SK-N-SH (cell line): ENCODE results near the gene CADPS2. TPM values are rescaled to one million over a fixed set of nuclear protein-coding genes. Genes with fewer than 3 reads are reported as not detected.

ENCODE experiments used
- CTCF ChIA-PET: fragments of 300-600, 350-600 bp; formaldehyde crosslinking; extraction: SDS; loops from one replicate; lab custom pipeline; 2021; lab: Yijun Ruan, JAX
- POLR2A ChIA-PET: fragments of 350-600 bp; sonication (Branson Sonifier 250); formaldehyde crosslinking; extraction: SDS; loops from one replicate; lab custom pipeline; 2020; ENCODE audit warnings: antibody characterized with exemption, inconsistent platforms; lab: Yijun Ruan, JAX
- DNase-seq: peaks from one replicate; pipeline ENCODE4 v3.0.0; 2012
- H2AFZ ChIP-seq: fragments of 200-600 bp; sonication (generic); 2 replicates; pipeline ENCODE4 v1.8.1; 2016; ENCODE audit warnings: antibody characterized with exemption, mild to moderate bottlenecking, low read depth
- H3F3A ChIP-seq: fragments of 200-600 bp; sonication (generic); replicated peaks from 2 replicates; pipeline ENCODE3; 2016; ENCODE audit warnings: antibody characterized with exemption, mild to moderate bottlenecking; ENCODE audit not compliant: insufficient read depth
- H3K27ac ChIP-seq, 2 experiments: fragments of 200-500 bp in 1 of 2; fragments of 200-600 bp in 1 of 2; sonication (Bioruptor generic) in 1 of 2; sonication (generic), shearing (Covaris generic) in 1 of 2; 2 replicates each; pipeline versions ENCODE4 v1.5.1 to v1.6.1; 2014 to 2016; ENCODE audit warnings: low read depth in 2 of 2, inconsistent platforms in 1 of 2, low read length in 1 of 2, mild to moderate bottlenecking in 1 of 2, mixed read lengths in 1 of 2
- H3K27me3 ChIP-seq: fragments of 200-600 bp; sonication (generic), shearing (Covaris generic); 2 replicates; pipeline ENCODE4 v1.6.1; 2016; ENCODE audit warnings: mixed run types; ENCODE audit not compliant: insufficient read depth
- H3K36me3 ChIP-seq, 2 experiments: fragments of 200-500 bp in 1 of 2; fragments of 200-600 bp in 1 of 2; sonication (Bioruptor generic) in 1 of 2; sonication (generic) in 1 of 2; replicated peaks in 1 of 2; 2 replicates each; pipeline versions ENCODE3 to v1.5.1; 2014 to 2016; ENCODE audit warnings: low read length in 1 of 2, mild to moderate bottlenecking in 1 of 2; ENCODE audit not compliant: insufficient read depth in 2 of 2, control insufficient read depth in 1 of 2
- H3K4me1 ChIP-seq, 2 experiments: fragments of 200-500 bp in 1 of 2; fragments of 200-600 bp in 1 of 2; sonication (Bioruptor generic) in 1 of 2; sonication (generic), shearing (Covaris generic) in 1 of 2; 2 replicates each; pipeline versions ENCODE4 v1.5.1 to v1.6.1; 2014 to 2016; ENCODE audit warnings: low read depth in 1 of 2, low read length in 1 of 2, mixed run types in 1 of 2; ENCODE audit not compliant: insufficient read depth in 2 of 2, control insufficient read depth in 1 of 2
- H3K4me2 ChIP-seq: fragments of 200-600 bp; sonication (generic), shearing (Covaris generic); 2 replicates; pipeline ENCODE4 v1.6.1; 2017; ENCODE audit warnings: mixed run types
- H3K4me3 ChIP-seq, 2 experiments: fragments of 200-500 bp in 1 of 2; fragments of 200-600 bp in 1 of 2; sonication (Bioruptor generic) in 1 of 2; sonication (generic), shearing (Covaris generic) in 1 of 2; 2 replicates each; pipeline versions ENCODE4 v1.5.1 to v1.8.1; 2014 to 2016; ENCODE audit warnings: low read depth in 2 of 2, inconsistent platforms in 1 of 2, low read length in 1 of 2, mild to moderate bottlenecking in 1 of 2, mixed read lengths in 1 of 2, moderate library complexity in 1 of 2
- H3K79me2 ChIP-seq: fragments of 200-600 bp; sonication (generic); 2 replicates; pipeline ENCODE4 v1.8.1; 2017; ENCODE audit warnings: mild to moderate bottlenecking; ENCODE audit not compliant: insufficient read depth
- H3K9ac ChIP-seq: fragments of 200-600 bp; sonication (generic); 2 replicates; pipeline ENCODE4 v1.6.1; 2017; ENCODE audit warnings: mixed run types
- H3K9me2 ChIP-seq: fragments of 200-600 bp; sonication (generic); 2 replicates; pipeline ENCODE4 v1.6.1; 2017; ENCODE audit warnings: mixed run types
- H3K9me3 ChIP-seq: fragments of 200-600 bp; sonication (generic); 2 replicates; pipeline ENCODE4 v1.6.1; 2017; ENCODE audit warnings: mixed run types, mild to moderate bottlenecking, moderate library complexity
- H4K20me1 ChIP-seq: fragments of 200-600 bp; sonication (generic); 2 replicates; pipeline ENCODE4 v1.6.1; 2017; ENCODE audit warnings: mild to moderate bottlenecking, mixed run types; ENCODE audit not compliant: insufficient read depth
- CHD2 ChIP-seq: fragments of 150-350 bp; IDR thresholded peaks from 2 replicates; pipeline ENCODE4 v1.6.1; 2018; ENCODE audit warnings: low read length; ENCODE audit not compliant: partially characterized antibody
- FOSL2 ChIP-seq: IDR thresholded peaks from 2 replicates; pipeline ENCODE4 v1.4.0; 2012; ENCODE audit warnings: low read depth, mild to moderate bottlenecking, moderate library complexity, borderline replicate concordance
- GATA2 ChIP-seq: sonication (generic); formaldehyde crosslinking; IDR thresholded peaks from 2 replicates; pipeline ENCODE4 v1.5.0; 2020; ENCODE audit warnings: mild to moderate bottlenecking, missing genetic modification reagents
- JUND ChIP-seq: IDR thresholded peaks from 2 replicates; pipeline ENCODE4 v1.4.0; 2012
- MEF2A ChIP-seq: IDR thresholded peaks from 2 replicates; pipeline ENCODE4 v1.4.0; 2012; ENCODE audit warnings: low read depth, borderline replicate concordance
- RFX5 ChIP-seq: IDR thresholded peaks from 2 replicates; pipeline ENCODE4 v1.6.1; 2012; ENCODE audit warnings: mild to moderate bottlenecking, improper control_type of control experiment, low read length
- RXRA ChIP-seq: IDR thresholded peaks from 2 replicates; pipeline ENCODE4 v1.4.0; 2012; ENCODE audit warnings: low read depth, mild to moderate bottlenecking, borderline replicate concordance
- SMC3 ChIP-seq: IDR thresholded peaks from 2 replicates; pipeline ENCODE4 v1.6.1; 2012; ENCODE audit warnings: low read depth, low read length, improper control_type of control experiment
- YY1 ChIP-seq: IDR thresholded peaks from 2 replicates; pipeline ENCODE4 v1.4.0; 2012; ENCODE audit warnings: low read depth, mild to moderate bottlenecking
- WGBS: methylation state at CpG from one replicate; pipeline ENCODE4 v1.1.6; 2017; ENCODE audit warnings: low lambda C conversion rate; 5-methylcytosine and 5-hydroxymethylcytosine counted together
- polyA plus RNA-seq, 3 experiments: library from polyadenylated mRNA; depleted of rRNA; stranded (reverse); fragments of >200 nt; gene quantifications; 2 replicates each; pipeline ENCODE4 v1.2.3, GENCODE V29; 2012
- TF ChIP-seq, protein P1 (sequence below): IDR thresholded peaks from 2 replicates; pipeline ENCODE4 v1.4.0; 2012; ENCODE audit warnings: low read depth, borderline replicate concordance
- TF ChIP-seq, protein P2 (sequence below): IDR thresholded peaks from 2 replicates; pipeline ENCODE4 v1.4.0; 2012; ENCODE audit warnings: low read depth, borderline replicate concordance

CADPS2 gene
- polyA plus RNA-seq, 1 of the 3 experiments (the other 2 are of a cell fraction), result 0.05 TPM

DNA sequence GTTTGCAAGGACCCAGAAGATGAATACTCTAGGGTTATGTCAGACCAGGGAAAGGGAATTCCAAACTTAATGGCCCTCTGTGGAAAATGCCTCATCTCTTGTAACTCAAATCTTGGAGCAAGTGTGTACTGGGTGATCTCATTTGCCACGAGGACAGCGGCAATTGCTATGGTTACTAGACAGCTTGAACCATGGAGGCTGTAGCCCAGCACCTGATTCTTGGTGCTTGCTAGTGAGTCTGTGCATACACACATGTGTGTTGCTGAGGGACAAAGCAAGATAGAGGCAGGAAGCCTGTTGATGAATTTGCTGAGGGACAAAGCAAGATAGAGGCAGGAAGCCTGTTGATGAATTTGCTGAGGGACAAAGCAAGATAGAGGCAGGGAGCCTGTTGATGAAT is 523.1 kb downstream of the CADPS2 start:
- Histone ChIP-seq H3K36me3 (no peaks in the 10 kb centered on the region), H3K27me3 (no peaks in the 10 kb centered on the region), H3K27ac (no peak overlapping the region), H3F3A (no peaks in the 10 kb centered on the region), H3K9ac (no peak overlapping the region), H3K9me3 (no peaks in the 10 kb centered on the region), H3K4me3 (no peak overlapping the region), H3K4me1 (no peaks in the 10 kb centered on the region), H3K9me2 (no peaks in the 10 kb centered on the region), H2AFZ (no peak overlapping the region), H4K20me1 (no peaks in the 10 kb centered on the region), H3K4me2 (no peak overlapping the region)
- CTCF ChIA-PET, result interaction anchor here (1.2 kb wide), 1 partner anchor 165 kb away, joined by 3 read pairs; no protein-coding TSS in a partner anchor
- no peak for DNase-seq
- POLR2A ChIA-PET, result no interaction called here
- TF ChIP-seq RFX5 (no peak), SMC3 (no peak), RXRA (no peak), GATA2 (no peak), FOSL2 (no peak), JUND (no peak), YY1 (no peak)
- TF ChIP-seq, protein P1, sequence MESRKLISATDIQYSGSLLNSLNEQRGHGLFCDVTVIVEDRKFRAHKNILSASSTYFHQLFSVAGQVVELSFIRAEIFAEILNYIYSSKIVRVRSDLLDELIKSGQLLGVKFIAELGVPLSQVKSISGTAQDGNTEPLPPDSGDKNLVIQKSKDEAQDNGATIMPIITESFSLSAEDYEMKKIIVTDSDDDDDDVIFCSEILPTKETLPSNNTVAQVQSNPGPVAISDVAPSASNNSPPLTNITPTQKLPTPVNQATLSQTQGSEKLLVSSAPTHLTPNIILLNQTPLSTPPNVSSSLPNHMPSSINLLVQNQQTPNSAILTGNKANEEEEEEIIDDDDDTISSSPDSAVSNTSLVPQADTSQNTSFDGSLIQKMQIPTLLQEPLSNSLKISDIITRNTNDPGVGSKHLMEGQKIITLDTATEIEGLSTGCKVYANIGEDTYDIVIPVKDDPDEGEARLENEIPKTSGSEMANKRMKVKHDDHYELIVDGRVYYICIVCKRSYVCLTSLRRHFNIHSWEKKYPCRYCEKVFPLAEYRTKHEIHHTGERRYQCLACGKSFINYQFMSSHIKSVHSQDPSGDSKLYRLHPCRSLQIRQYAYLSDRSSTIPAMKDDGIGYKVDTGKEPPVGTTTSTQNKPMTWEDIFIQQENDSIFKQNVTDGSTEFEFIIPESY, result no peak
- TF ChIP-seq, protein P2, sequence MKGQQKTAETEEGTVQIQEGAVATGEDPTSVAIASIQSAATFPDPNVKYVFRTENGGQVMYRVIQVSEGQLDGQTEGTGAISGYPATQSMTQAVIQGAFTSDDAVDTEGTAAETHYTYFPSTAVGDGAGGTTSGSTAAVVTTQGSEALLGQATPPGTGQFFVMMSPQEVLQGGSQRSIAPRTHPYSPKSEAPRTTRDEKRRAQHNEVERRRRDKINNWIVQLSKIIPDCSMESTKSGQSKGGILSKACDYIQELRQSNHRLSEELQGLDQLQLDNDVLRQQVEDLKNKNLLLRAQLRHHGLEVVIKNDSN, result no peak
- TF ChIP-seq, all 33 proteins: peak for 0
- 11% methylated on average over 2 of the region's 2 CpGs for WGBS
- no peaks in the 10 kb centered on the region for H3K79me2 ChIP-seq

DNA sequence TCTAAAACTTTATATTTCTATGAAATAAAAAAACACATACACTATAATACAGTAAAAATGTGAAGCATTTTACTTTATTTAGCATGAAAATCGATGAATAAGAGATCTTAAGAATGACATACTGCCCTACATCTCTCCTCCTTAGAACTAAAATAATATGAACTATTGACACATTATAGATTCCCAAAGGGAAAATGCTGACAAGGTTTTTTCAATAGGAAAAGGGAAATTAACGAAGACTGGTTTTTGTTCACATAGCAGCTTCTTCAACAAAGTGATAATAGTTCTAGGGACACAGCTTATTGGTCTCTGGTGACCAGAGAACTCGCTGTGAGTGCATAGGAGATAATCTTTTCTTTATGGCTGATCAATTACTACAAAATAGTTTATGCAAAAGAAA is 523.8 kb downstream of the CADPS2 start:
- no peaks in the 10 kb centered on the region for H3K79me2 ChIP-seq
- CTCF ChIA-PET, result no interaction called here
- no peak for TF ChIP-seq MEF2A
- no peak for TF ChIP-seq CHD2
- TF ChIP-seq, protein P2, result no peak
- TF ChIP-seq, all 33 proteins: peak for 0
- Histone ChIP-seq H3K4me2 (no peak overlapping the region), H4K20me1 (no peaks in the 10 kb centered on the region), H3K27me3 (no peaks in the 10 kb centered on the region), H3K9me2 (no peaks in the 10 kb centered on the region), H3K4me1 (no peaks in the 10 kb centered on the region), H2AFZ (no peak overlapping the region), H3K27ac (no peak overlapping the region), H3K36me3 (no peaks in the 10 kb centered on the region), H3K9me3 (no peaks in the 10 kb centered on the region), H3K4me3 (no peak overlapping the region), H3F3A (no peaks in the 10 kb centered on the region), H3K9ac (no peak overlapping the region)
- POLR2A ChIA-PET, result no interaction called here
- DNase-seq, result no peak
- WGBS, result 0% methylated on average over 3 of the region's 3 CpGs
